Astrocyte of the cerebellum (primary cell): ENCODE results near the gene SPAG9.

Experiments used
- DNase-seq: peaks from one replicate; pipeline ENCODE4 v3.0.0-alpha.2; 2011; ENCODE audit warnings: low read depth
- H3K4me3 ChIP-seq: 2 replicates; pipeline ENCODE4 v1.5.1; 2011; ENCODE audit warnings: mild to moderate bottlenecking, low read depth, low read length, moderate library complexity
- CTCF ChIP-seq: IDR thresholded peaks from 2 replicates; pipeline ENCODE4 v1.5.1; 2012; ENCODE audit warnings: low read length, low read depth, moderate library complexity, mild to moderate bottlenecking; ENCODE audit errors: missing control alignments
- in situ Hi-C: cut with HindIII; loops from 2 replicates; pipeline ENCODE4 v1.10.0; 2017; ENCODE audit warnings: low sequenced_read_pairs

The SPAG9 gene

GRCh38 chr17:51164911-51165679 is 44.4 kb upstream of the SPAG9 start:
- no peak for TF ChIP-seq CTCF
- H3K4me3 ChIP-seq: peak overlapping the region; percentile 77
- in situ Hi-C loops: no loop called here
- DNase-seq: no peak

DNA sequence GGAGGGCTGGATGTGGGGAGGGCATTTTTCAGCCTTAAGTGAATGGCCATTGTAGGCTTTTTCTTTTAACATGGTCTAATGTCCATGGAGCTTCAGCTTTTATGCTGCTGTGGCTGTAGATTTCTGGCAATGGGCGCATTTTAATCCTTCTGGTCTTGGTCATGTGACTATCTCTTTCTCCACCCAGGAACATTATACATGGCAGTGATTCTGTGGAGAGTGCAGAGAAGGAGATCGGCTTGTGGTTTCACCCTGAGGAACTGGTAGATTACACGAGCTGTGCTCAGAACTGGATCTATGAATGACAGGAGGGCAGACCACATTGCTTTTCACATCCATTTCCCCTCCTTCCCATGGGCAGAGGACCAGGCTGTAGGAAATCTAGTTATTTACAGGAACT is 40.9 kb upstream of the SPAG9 start:
- TF ChIP-seq CTCF: no peak
- DNase-seq: no peak
- H3K4me3 ChIP-seq: no peak overlapping the region
- in situ Hi-C loops: no loop called here

DNA sequence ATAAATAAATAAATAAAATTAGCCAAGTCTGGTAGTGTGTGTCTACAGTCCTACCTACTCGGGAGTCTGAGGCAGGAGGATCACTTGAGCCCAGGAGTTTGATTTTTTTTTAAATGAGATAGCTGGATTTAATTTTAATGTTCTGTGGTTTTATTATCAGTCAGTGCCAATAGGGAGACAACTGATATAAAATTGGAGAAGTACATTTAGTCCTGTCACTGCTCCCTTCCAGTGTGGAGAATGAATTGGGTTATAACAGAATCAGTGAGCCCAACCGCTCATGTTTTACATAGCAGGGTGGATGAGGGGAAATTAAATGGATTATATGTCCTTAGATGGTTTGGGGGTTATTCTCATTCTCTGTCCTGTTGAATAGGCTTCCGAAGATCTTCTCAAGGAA is 38.9 kb upstream of the SPAG9 start:
- in situ Hi-C loops: no loop called here
- no peak for TF ChIP-seq CTCF
- DNase-seq: no peak
- H3K4me3 ChIP-seq: no peak overlapping the region

- in situ Hi-C loops: no loop called here
- no peak for DNase-seq
- TF ChIP-seq CTCF: no peak
- H3K4me3 ChIP-seq: no peak overlapping the region
These were observed 34.7 kb upstream of the SPAG9 start for GRCh38 chr17:51155416-51155815.

GRCh38 chr17:51154176-51154575 is 33.5 kb upstream of the SPAG9 start:
- in situ Hi-C loops: no loop called here
- no peak for DNase-seq
- H3K4me3 ChIP-seq: peak overlapping the region; percentile 88
- TF ChIP-seq CTCF: no peak

DNA sequence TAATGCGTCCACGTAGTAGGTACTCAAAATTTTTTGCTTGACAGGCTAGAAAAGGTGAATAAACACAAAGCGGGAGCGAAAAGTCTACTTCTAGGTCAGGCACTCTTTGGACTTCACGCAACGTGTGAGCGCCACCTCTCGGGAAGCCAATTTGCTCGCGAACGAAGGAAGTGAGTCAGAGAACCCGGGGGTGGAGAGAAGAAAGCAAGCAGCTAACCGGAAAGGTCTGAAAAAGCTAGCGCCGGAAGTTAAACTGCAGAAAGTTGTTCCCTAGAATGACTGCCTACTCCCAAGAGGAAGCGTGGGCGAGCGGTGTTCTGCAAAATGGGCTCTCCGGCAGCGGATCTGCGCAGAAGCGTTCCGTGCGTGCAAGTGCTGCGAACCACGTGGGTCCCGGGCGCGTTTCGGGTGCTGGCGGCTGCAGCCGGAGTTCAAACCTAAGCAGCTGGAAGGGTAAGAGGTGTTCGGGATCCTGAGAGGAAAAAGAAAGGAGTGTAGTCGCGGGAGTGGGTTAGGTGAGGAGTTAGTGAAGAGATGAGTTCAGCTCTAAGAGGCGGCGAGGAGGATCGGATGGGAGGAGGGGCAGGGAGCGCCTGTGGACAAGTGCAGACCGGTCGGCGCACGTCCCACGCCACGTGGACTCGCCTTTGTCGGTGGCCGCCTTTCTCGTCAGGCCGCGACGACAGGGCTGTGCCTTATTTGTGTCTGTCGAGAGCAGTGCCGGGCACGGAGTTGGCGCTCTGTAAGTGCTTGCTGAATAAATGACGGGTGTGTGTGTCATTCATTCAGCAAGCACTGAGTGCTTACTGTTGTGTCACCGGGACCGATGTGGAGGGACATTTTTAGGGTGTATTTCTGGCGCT is 32.8 kb upstream of the SPAG9 start, which contains the start of gene NME1:
TSS of gene NME1 (plus strand) at position 350 of the 863 bp plus-strand sequence. CDS start 2,096 bp downstream, outside the sequence.
- in situ Hi-C loops: no loop called here
- peak; percentile 92 for TF ChIP-seq CTCF

More for the DNA sequence above, 32.8 kb upstream of the SPAG9 start, which contains the start of gene NME1:
- H3K4me3 ChIP-seq: peak within 1 kb of the TSS; percentile 88
- DNase-seq: peak; percentile 99
